HG03439 (cell line): ENCODE data around the gene TMEM18.

Experiments used
- ATAC-seq: cut with Tn5 transposase; IDR thresholded peaks from one replicate; pipeline ENCODE4 v1.9.1; 2021; ENCODE audit warnings: mild to moderate bottlenecking, moderate library complexity; ENCODE audit not compliant: unreplicated experiment

The TMEM18 gene

GRCh38 chr2:636641-637405, 40.4 kb downstream of the TMEM18 start:
- peak; percentile 72 for ATAC-seq

GRCh38 chr2:635687-636621, 41.3 kb downstream of the TMEM18 start:
- ATAC-seq: peak; percentile 13

- ATAC-seq: no peak
Measured at GRCh38 chr2:634636-635388, 42.4 kb downstream of the TMEM18 start.

- no peak for ATAC-seq
Measured at GRCh38 chr2:634041-634440, 43.2 kb downstream of the TMEM18 start.

- no peak for ATAC-seq
Measured at GRCh38 chr2:633371-633770, 43.8 kb downstream of the TMEM18 start.

- ATAC-seq: no peak
Measured at GRCh38 chr2:632471-632870, 44.7 kb downstream of the TMEM18 start.

- ATAC-seq: no peak
Measured at GRCh38 chr2:631741-632140, 45.5 kb downstream of the TMEM18 start.

- ATAC-seq: no peak
Measured at GRCh38 chr2:630451-631320, 46.5 kb downstream of the TMEM18 start.

- ATAC-seq: no peak
Measured at GRCh38 chr2:629961-630360, 47.2 kb downstream of the TMEM18 start.

- no peak for ATAC-seq
Measured at GRCh38 chr2:628651-629050, 48.6 kb downstream of the TMEM18 start.

- no peak for ATAC-seq
Measured at GRCh38 chr2:627926-628560, 49.2 kb downstream of the TMEM18 start.

- ATAC-seq: no peak
Measured at GRCh38 chr2:627340-627709, 49.9 kb downstream of the TMEM18 start.

- no peak for ATAC-seq
Measured at GRCh38 chr2:626491-627339, 50.5 kb downstream of the TMEM18 start.

GRCh38 chr2:625415-626333, 51.5 kb downstream of the TMEM18 start:
- ATAC-seq: no peak

GRCh38 chr2:624551-625347, 52.5 kb downstream of the TMEM18 start:
- no peak for ATAC-seq

- no peak for ATAC-seq
Measured at GRCh38 chr2:624096-624495, 53.1 kb downstream of the TMEM18 start.
